Fibroblast of skin of right biceps (primary cell): Measurements from ENCODE around the gene WDR19.
A peak's percentile ranks its signal among the peaks of the same experiment; 100 is the strongest.
"Not testable (repeated sequence)": the region's sequence is repeated elsewhere in the genome, so short reads cannot be mapped to it uniquely, and the experiment has no call there.

Experiments
- DNase-seq: peaks from one replicate; pipeline ENCODE4 v3.0.0-alpha.2; 2013

WDR19 gene

DNA sequence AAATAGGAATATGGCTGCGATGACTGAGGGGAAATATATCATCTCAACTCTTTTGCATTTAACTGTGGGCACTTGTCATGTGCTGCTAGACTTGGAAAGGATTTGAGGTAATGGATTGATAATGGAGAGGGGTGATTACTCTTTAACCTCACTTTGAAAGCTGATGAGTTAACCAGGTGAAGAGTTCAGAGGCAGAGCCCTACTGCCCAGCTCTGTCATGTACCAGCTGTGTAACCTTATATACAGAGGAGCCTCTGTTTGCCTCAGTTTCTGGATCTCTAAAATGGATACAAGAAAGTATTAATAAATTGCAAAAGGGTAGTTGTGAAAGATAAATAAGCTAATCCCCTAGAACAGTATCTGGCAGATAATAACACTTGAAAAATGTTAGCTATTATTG, 51.5 kb downstream of the WDR19 start:
- DNase-seq = no peak

DNA sequence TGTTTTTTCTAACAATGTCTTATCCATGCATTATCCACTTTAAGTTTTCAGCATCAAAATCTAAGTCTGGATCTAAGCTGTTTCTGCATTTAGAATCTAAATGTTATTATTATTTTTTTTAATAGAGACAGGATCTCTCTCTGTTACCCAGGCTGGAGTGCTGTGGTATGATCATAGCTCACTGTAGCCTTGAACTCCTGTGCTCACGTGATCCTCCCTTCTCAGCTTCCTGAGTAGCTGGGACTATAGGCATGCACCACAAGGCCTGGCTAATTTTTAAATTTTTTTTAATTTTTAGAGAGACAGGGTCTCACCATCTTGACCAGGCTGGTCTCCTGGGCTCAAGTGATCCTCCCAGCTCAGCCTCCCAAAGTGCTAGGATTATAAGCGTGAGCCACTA, 52.7 kb downstream of the WDR19 start:
- no peak for DNase-seq

DNA sequence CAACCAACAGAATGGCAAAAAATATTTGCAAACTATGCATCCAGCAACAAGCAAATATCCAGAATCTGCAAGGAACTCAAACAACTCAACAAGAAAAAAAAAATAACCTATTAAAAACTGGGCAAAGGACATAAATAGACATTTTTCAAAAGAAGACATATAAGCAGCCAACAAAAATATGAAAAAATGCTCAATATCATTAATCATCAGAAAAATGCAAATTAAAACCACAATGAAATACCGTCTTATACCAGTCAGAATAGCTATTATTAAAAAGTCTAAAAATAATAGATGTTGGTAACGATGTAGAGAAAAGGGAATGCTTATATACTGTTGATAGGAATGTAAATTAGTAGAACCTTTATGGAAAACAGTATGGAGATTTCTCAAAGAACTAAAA, 53.4 kb downstream of the WDR19 start:
- DNase-seq = peak; percentile 11

DNA sequence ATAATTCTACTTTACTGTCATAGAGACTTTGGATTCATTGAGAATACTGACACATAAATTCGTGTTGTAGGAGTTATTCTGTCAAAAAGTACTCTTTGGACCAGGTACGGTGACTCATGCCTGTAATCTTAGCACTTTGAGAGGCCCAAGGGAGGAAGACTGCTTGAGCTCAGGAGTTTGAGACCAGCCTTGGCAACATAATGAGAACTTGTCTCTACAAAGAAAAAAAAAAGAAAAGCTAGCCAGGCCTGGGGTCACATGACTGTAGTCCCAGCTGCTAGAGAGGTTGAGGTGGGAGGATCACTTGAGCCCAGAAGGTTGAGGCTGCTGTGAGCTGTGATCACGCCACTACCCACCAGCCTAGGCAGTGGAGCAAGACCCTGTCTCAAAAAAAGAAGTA, 54.9 kb downstream of the WDR19 start:
- DNase-seq = no peak

DNA sequence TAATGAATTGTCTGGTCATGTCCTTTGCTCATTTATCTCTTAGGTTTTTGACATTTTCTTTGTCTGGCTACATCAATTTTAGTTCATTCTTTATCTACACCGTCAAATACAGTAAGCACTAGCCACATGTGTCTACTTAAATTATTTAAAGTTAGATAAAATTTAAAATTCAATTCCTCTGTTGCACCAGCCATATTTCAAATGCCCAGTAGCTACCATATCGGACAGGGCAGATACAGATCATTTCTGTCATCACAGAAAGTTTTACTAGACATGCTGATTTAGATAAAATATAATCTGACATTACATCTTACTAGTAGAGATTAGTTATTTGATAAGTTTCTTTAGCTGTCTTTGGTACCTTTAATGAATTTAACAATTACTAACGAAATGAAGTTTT, 61.1 kb downstream of the WDR19 start:
- DNase-seq = no peak

DNA sequence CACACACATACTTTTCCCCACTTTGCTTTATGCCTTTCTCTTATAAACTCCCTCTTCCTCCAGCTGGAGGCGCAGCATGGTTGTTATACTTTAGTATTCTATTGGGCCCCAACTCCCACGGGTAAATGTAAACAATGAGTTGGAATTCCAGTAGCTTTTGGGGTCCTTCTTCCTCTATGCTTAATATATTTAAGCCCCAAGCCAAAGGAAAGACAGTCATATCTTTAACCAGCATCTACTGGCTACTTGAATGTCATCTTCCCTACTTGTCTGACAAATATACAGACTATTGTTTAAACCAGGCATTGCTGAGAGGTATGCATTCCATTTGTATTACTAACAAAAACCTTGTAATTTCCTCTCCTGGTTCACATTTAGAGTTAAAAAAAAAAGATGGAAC, 72.9 kb downstream of the WDR19 start:
- peak; percentile 73 for DNase-seq

DNA sequence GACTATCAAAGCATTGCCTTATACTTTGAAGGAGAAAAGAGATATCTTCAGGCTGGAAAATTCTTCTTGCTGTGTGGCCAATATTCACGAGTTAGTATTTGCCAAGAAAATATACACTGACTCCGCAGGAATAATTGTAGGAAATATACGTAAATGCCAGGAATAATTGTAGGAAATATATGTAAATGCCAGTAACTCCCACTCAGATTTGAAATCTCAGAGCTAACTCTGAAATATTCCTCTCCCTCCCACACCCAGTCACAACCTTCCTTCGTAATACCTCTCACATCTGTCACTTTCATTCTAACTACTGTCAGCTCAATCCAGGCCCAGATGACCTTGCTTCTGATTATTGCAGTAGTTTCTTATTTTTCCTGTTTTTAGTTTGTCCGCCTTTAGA, 73.5 kb downstream of the WDR19 start:
- DNase-seq = no peak

DNA sequence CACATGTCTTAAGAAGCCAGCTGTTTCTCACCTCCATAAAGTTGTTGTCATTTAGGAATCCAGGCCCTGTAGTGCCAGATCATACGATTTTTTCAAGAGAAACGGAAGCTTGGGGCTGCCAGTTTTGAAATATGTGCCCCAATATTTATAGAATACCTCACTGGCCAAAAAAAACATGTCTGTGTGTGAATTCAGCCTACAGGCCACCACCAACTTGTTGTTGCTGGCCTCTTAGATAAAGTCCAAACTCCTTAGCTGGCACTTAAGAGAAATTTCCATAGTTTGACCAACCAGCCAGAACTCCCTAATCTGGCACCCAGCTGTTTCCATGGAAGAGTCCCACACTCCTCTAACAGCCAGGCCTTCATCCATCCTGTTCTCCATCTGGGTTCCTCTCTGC, 74.1 kb downstream of the WDR19 start:
- DNase-seq = peak; percentile 4

DNA sequence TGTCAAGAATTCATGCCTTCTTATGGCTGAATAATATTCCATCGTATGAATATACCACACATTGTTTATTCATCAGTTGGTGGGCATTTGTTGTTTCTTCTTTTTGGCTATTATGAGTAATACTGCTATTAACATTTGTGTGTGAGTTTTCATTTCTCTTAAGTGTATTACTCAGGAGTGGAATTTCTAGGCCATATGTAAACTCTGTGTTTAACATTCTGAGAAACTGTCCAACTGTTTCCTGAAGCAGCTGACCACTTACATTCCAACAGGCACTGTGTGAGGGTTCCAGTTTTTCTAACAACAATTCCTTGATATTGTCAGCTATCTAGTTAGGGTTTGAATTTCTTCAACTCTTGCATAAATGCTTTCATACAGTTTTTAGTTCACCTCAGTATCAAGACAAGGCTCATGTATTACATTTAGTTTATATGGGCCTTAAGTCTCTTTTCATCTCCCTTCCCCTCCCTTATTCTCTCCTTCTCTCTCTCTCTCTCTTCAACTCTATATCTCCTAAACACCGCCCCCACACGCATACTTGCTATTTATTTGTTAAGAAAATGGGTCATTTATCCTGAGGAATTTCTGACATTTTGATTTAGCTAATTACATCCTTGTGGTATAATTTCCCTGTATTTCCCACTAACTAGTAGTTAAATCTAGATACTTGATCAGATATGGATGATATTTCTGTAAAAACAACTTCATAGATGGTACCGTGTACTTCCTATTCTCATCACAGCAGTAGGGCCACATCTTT, 77.4 kb downstream of the WDR19 start:
- peak; percentile 41 for DNase-seq

DNA sequence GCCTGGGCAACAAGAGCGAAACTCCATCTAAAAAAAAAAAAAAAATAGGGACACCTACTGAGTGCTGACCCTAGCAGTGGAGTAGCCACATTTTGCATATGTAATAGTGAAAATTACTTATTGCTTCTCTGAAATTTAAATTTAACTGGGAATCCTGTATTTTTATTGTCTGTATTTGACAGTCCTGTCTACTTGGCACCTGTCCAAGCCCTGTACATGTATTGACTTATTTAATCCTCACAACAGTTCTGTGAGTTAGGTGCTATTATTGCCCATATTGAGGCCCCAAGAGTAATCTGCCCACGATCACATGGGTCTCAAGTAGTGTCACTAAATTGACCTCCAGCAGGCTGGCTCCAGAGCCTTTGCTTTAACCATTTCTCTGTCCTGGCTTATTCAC, 81.6 kb downstream of the WDR19 start:
- no peak for DNase-seq

DNA sequence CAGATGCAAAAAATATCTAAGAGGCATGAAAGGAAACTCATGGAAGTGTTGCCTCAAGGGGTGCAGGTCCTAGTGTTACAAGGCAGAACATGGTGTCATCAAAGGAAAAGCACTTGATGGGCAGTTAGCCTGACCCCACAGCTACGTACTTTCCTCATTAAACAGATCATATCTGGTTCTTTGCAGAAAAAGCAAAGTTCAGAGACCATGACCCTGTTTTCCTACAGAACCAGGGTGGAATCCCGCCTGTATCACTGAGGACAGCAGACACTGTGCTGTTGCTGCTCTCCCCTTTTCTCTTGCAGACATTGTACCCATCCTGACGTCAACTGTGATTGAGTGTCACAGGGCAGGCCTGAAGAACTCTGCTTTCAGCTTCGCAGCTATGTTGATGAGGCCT, 92.2 kb downstream of the WDR19 start:
- no peak for DNase-seq

DNA sequence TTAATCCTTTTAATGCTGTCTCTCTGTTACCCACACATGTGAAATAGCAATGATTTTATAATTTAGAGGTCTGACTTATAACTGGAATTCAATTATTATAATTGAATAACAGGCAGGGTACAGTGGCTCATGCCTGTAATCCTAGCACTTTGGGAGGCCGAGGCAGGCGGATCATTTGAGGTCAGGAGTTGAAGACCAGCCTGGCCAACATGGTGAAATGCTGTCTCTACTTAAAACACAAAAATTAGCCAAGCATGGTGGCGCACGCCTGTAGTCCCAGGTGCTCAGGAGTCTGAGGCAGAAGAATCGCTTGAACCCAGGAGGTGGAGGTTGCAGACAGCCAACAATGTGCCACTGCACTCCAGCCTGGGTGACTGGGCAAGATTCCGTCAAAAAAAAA, 95.3 kb downstream of the WDR19 start:
- not testable (repeated sequence) for DNase-seq

DNA sequence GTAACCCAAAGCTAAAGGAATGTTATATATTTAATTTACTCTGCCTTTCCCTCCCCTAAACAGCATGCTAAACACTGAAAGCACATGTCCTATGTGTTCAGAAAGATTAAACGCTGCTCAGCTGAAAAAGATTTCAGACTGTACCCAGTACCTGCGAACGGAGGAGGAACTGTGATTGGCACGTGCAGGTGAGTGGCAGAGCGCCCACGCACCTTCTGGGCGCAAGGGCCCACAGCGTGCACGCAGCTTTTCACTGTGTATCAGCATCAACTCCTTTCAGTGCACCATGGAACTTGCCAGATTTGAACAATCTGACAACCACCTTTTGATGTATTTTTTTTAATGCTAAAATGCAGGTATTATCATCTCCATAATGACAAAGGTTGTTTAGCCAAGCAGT, 96.1 kb downstream of the WDR19 start:
- no peak for DNase-seq

DNA sequence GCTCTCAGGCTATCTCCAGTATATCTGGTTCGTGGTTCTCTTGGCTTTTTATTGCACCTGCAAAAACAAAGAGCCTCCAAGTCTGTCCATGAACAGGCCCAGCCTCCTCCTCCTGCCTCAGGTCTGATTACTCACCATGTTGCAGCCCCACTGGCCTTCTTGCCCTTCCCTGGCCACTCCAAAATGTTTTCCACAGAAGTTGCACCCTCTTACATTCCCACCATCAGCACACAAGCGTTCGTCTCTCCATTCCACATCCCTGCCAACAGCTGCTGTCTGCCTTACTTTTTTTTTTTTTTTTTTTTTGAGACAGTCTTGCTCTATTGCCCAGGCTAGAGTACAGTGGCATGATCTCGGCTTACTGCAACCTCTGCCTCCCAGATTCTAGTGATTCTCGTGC, 97.1 kb downstream of the WDR19 start:
- DNase-seq = no peak

DNA sequence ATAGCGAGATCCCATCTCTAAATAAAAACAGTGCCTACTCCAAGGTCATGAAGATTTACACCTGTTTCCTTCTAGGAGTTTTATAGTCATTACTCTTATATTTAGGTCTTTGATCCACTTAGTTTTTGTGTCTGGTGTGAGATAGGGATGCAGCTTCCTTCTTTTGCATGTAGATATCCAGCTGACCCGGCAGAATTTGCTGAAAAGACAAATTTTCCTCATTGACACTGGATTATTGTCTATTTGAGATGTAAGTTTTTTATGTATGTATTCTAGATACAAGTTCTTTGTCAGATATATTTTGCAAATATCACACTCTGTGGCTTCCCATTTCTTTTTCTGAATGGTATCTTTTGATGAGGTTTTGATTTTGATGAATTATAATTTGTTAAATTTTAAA, 98.4 kb downstream of the WDR19 start:
- no peak for DNase-seq

DNA sequence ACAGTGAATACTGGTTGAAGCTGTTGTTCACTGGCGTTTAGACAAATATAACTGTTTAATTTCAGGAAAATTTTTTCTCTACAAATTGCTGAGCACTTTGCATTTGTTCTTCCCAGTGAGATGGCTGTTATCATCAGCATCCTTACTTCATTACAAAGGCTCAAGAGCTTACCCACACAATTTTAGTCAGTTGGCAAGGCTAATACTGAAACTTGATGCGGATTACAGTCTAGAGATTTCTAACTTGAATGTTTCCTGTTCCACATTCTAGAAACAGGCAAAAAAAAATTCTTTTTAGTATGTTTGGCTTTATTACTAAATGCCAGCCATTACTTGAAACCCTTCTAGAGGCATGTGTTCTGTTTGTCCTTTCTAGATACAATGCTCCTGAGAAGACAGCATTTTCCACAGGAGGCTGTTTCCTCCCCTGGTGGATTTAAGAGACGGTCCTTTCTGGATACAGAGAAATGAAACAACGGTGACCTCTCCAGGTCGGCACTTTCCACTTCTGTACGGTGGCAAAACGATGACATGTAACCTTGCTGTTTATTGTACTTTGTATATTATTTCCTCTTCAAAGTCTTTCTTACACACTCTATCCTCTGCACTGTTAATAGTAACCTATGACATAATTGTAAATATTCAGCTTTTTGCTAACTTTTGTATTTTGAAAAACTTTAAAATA, 102.9 kb downstream of the WDR19 start:
- DNase-seq = no peak

DNA sequence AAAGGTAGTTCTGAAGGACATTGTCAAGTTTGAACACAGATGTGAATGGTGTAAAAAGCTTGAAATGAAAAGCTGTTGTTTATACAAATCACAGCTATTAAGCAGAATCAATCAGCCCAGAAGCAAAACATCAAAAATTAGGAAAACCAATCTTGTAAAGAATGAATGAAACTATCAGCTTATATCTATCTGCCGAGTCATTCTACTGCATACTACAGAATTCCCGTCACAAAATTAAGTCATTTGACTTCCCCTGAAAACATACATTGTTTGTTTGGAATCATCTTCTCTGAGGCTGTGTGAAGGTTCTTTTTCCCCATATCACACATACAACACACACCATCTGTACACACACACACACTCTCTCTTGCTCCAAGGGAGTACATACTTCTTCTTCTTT, 103.5 kb downstream of the WDR19 start:
- DNase-seq = no peak

DNA sequence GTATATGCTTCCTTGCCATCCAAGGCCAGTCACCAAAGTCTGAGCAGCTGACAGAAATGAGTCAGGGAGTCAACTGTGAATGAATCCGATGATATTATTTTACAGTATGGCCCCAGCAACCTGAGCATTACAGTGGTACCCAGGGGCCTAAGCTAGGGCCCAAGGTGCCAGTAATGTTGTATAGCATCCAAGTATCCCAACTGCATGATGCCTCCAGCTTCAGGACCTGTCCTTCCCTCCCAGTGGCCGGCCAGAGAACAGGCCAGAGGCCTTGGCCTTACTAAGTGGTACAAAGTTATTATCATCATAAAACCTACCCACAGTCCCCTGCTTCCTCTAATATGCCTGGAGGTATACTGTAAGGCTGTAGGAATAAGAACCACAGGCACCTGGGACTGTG, 103.9 kb downstream of the WDR19 start:
- DNase-seq = no peak

DNA sequence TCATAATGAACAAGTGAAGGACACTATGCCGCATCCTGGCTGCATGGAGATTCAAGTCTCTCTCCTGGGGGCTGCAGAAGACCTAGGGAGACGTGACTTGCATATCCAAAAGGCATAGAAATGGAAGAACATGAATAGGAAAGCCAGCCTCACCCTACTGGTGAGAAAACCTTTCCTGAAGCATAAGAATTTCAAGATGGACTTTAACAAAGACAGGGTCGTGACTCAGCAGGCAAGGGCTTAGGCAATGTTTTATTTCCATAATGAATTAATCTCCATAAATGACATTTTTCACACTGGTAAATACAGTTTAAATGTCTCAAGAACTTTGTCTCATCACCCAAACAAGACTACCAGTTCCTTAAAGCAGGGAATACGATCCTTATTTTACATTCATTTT, 104.9 kb downstream of the WDR19 start:
- DNase-seq = no peak

DNA sequence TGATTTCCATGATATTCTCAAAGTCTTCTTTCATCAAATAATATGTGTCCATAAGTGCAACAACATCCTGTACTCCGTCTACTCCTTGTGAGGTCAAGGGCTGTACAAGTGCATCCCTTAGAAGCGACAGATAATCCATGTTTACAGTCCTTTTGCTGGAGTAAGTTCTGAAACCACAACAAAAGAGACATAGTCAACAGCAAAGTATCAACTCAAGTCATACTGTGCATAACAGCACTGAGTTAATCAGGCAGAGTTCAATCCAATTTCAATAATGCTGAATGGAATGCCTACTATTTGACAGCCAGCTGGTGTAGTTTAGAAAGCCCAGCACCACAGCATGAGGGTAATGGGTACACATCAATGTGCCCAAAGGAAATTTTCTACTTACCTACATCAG, 109.4 kb downstream of the WDR19 start:
- DNase-seq = no peak

DNA sequence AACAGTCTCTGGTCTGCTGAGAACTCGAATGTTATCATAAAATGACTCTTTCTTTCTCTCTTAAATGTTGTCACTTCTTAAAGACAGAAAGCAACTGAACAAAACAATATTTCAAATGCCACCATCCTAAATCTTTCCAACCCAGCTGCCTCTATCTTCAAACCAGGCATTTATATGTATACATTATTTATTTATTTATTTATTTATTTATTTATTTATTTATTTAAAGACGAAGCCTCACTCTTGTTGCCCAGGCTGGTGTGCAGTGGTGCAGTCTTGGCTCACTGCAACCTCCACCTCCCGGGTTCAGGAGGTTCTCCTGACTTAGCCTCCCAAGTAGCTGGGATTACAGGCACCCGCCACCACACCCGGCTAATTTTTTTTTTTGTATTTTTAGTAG, 110.1 kb downstream of the WDR19 start:
- not testable (repeated sequence) for DNase-seq

DNA sequence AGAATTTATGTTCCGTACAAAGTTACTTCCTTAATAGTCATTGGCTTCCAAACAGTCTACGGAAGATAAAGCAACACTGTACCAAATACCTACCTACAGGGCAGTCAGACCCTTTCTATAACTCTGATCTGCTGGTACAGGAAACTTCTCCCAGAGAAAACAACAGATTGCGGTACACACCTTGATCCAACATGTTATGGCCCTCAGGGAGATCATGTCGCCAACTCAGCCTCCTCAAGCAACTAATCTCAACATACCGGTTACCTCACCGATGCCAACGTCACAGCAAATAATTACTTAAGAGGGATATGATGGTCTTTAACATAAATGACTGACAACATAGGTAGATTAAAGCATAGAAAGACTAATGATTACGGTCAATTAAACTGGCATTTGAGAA, 113.5 kb downstream of the WDR19 start:
- no peak for DNase-seq

DNA sequence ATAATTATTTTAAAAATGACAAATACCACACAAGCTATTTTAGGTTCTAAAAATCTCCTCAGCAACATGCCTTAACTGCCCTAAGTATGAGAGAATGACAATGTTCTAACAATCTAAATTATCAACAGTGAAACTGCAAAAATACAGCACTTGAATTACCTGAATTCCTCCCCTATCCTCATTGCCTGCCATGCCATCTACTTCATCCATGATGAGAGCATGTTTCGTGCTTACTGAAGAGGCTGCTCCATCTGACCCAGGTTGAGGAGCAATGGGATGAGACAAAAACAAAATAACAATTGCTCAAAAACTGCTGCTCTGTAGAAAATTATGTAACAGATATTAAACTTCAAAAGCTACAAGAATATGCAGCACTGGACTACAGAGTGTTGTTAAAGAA, 120.6 kb downstream of the WDR19 start:
- no peak for DNase-seq

DNA sequence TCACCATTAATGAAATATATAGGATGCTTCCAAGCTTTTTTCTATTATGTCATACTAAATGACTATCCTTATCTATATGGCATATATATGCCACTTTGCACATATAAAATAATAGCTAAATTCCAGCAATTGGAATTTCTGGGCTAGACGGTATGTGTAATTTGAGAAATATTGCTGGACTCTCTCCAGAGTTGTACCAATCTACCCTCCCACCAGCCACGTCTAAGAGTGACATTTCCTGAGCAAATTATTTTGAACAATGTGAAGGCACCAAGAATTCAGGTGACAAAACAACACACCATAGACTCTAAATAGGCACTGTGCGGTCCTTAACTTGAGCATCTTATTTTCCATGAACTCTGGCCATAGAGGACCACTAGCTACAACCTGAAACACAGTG, 121.5 kb downstream of the WDR19 start:
- no peak for DNase-seq

DNA sequence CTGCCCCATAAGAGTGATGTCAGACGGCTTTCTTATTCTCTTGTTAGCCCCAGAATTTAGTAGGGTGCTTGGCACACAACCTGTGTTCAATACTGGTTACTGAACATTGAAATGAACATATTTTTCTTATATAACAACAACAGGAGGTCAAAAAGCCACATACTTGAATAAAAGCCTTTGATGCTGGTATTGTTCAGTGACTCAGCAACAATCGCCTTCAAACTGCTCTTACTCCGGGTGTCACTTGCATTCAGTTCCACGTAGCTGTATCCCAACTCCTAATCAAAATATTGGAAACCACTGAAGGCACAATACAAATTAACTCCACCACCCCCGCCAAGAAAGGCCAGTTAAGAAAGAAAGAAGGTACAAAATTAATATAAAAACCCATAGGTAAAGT, 122.3 kb downstream of the WDR19 start:
- DNase-seq = no peak
